ENCODE results near the gene SART3. TPM values are rescaled to one million over a fixed set of nuclear protein-coding genes. Genes with fewer than 3 reads are reported as not detected.
A peak's percentile ranks its signal among the peaks of the same experiment; 100 is the strongest.

Gene SART3
- total RNA-seq, 1 experiment from 2014 or later = 89.4 TPM

GRCh38 chr12:108597559-108598471 is 36.8 kb upstream of the SART3 start, which contains the start of gene TMEM119:
Gene TMEM119 (minus strand): TSS chr12:108598084. CDS start chr12:108592383, 5,701 bp downstream.
- Mint-ChIP-seq H3K4me1 (peaks cover 4 to 9% of the 10 kb centered on the region in 2 experiments; a peak in 3 of 4 replicates), H3K27ac (peak within 1 kb of the TSS in 1 of 3 experiments; percentile 74; a peak in 3 of 7 replicates)
- no peak within 1 kb of the TSS for H3K9ac ChIP-seq (ENCODE audit: extremely low read depth, insufficient read length, low read length)

More at GRCh38 chr12:108597559-108598471, 36.8 kb upstream of the SART3 start, which contains the start of gene TMEM119:
- Mint-ChIP-seq H3K4me3 (no peak within 1 kb of the TSS; a peak in 1 of 5 replicates), H3K9me3 (no peaks in the 10 kb centered on the region), H3K36me3 (ENCODE audit: insufficient read depth in 1 of 3, low read depth in 3 of 3) (no peaks in the 10 kb centered on the region), H3K27me3 (ENCODE audit: low read depth) (peaks cover 2% of the 10 kb centered on the region; the same call in 1 of the 2 replicates)
- no peak within 1 kb of the TSS for H3T11ph ChIP-seq (ENCODE audit: low read length)
- no peak within 1 kb of the TSS for H3K18ac ChIP-seq (ENCODE audit: insufficient read length, low read depth, low read length)
- H3K27ac ChIP-seq (ENCODE audit: insufficient read length, low read depth, low read length) = no peak within 1 kb of the TSS
- H4K91ac ChIP-seq (ENCODE audit: insufficient read length, low read depth, low read length) = no peak within 1 kb of the TSS
- H3K9me3 ChIP-seq (ENCODE audit: control insufficient read depth, low read depth, low read length) = no peaks in the 10 kb centered on the region
- H3K79me1 ChIP-seq (ENCODE audit: insufficient read depth, low read depth, low read length, poor library complexity, severe bottlenecking) = no peaks in the 10 kb centered on the region
- H2BK120ac ChIP-seq (ENCODE audit: low read depth, low read length, poor library complexity, severe bottlenecking) = no peak within 1 kb of the TSS
- no peaks in the 10 kb centered on the region for H3K23me2 ChIP-seq (ENCODE audit: insufficient read length, low read depth, low read length, poor library complexity, severe bottlenecking)
- no peak for TF ChIP-seq CTCF (conservative IDR thresholded peaks at IDR 0.05)
- no peak within 1 kb of the TSS for H4K8ac ChIP-seq (replicated peaks; ENCODE audit: insufficient read length, low read depth, low read length)
- H2AFZ ChIP-seq (ENCODE audit: low read length) = no peak within 1 kb of the TSS
- H3K4me2 ChIP-seq (ENCODE audit: insufficient read depth, insufficient read length, low read length) = no peak within 1 kb of the TSS
- no peak within 1 kb of the TSS for H2BK5ac ChIP-seq (ENCODE audit: insufficient read length, low read length)
- no peak within 1 kb of the TSS for H3K14ac ChIP-seq (ENCODE audit: insufficient read depth, low read length)
- no peak within 1 kb of the TSS for H3K4ac ChIP-seq (ENCODE audit: low read depth, low read length)
- H2AK5ac ChIP-seq (ENCODE audit: insufficient read length, low read length) = no peak within 1 kb of the TSS
- H3K23ac ChIP-seq (ENCODE audit: insufficient read length, low read depth, low read length) = no peak within 1 kb of the TSS
- H3K79me2 ChIP-seq (ENCODE audit: insufficient read depth, low read length) = no peaks in the 10 kb centered on the region
- no peak for DNase-seq
- H2BK12ac ChIP-seq (ENCODE audit: insufficient read length, low read depth, low read length) = no peak within 1 kb of the TSS
- no peaks in the 10 kb centered on the region for H3K4me1 ChIP-seq (ENCODE audit: insufficient read depth, low read length)
- WGBS (ENCODE audit: extremely low coverage, insufficient read length, low lambda C conversion rate) = no CpG with 5 or more reads among the region's 27 CpGs
- no peak within 1 kb of the TSS for H3K56ac ChIP-seq (ENCODE audit: insufficient read length, low read depth, low read length)
- no peaks in the 10 kb centered on the region for H3K27me3 ChIP-seq (ENCODE audit: insufficient read depth, low read length)
- H2BK20ac ChIP-seq (ENCODE audit: low read depth, low read length, poor library complexity, severe bottlenecking) = no peak within 1 kb of the TSS
- no peak within 1 kb of the TSS for H4K5ac ChIP-seq (ENCODE audit: insufficient read length, low read depth, low read length)
- no peaks in the 10 kb centered on the region for H4K20me1 ChIP-seq (ENCODE audit: control insufficient read depth, insufficient read depth, insufficient read length)
- no peak within 1 kb of the TSS for H2BK15ac ChIP-seq (ENCODE audit: low read depth, low read length)

All from H9 (cell line).